GM23338 (cell line): Measurements from ENCODE around the gene CRYL1. TPM values are rescaled to one million over a fixed set of nuclear protein-coding genes. Genes with fewer than 3 reads are reported as not detected.

Experiments used
- ATAC-seq: fragments of 200-7000 bp; cut with Tn5 transposase; 3 replicates; pipeline ENCODE4 v1.9.1; 2020
- DNase-seq: peaks from one replicate; pipeline ENCODE4 v3.0.0-alpha.2; 2015; ENCODE audit warnings: low spot score
- H2AFZ ChIP-seq: fragments of 200-600 bp; sonication (generic); 2 replicates; pipeline ENCODE4 v1.8.0; 2016; ENCODE audit warnings: antibody characterized with exemption, mild to moderate bottlenecking, moderate library complexity
- H3F3A ChIP-seq: fragments of 200-600 bp; sonication (generic); replicated peaks from 2 replicates; pipeline ENCODE4 v1.8.0; 2017; ENCODE audit warnings: antibody characterized with exemption, mixed run types, low read depth
- H3K27ac ChIP-seq: fragments of 200-600 bp; sonication (generic); 2 replicates; pipeline ENCODE4 v1.6.1; 2016; ENCODE audit warnings: low read depth
- H3K27me3 ChIP-seq: fragments of 200-600 bp; sonication (generic); 2 replicates; pipeline ENCODE4 v1.8.0; 2016; ENCODE audit warnings: mild to moderate bottlenecking, mixed run types, moderate library complexity; ENCODE audit not compliant: insufficient read depth
- H3K36me3 ChIP-seq: fragments of 200-600 bp; sonication (generic); 2 replicates; pipeline ENCODE4 v1.8.0; 2016; ENCODE audit warnings: mild to moderate bottlenecking; ENCODE audit not compliant: insufficient read depth
- H3K4me1 ChIP-seq: fragments of 200-600 bp; sonication (generic); 2 replicates; pipeline ENCODE4 v1.8.0; 2016; ENCODE audit warnings: mild to moderate bottlenecking, moderate library complexity; ENCODE audit not compliant: insufficient read depth
- H3K4me2 ChIP-seq: fragments of 200-600 bp; sonication (generic); 2 replicates; pipeline ENCODE4 v1.7.1; 2017; ENCODE audit warnings: mixed run types
- H3K4me3 ChIP-seq: fragments of 200-600 bp; sonication (generic); 2 replicates; pipeline ENCODE4 v1.6.1; 2016; ENCODE audit warnings: mixed run types
- H3K79me2 ChIP-seq: fragments of 200-600 bp; sonication (generic); replicated peaks from 2 replicates; pipeline ENCODE4 v1.8.0; 2017; ENCODE audit warnings: mild to moderate bottlenecking; ENCODE audit not compliant: insufficient read depth
- H3K9me2 ChIP-seq: fragments of 200-600 bp; sonication (generic); 2 replicates; pipeline ENCODE4 v1.8.0; 2017; ENCODE audit not compliant: insufficient read depth
- H4K20me1 ChIP-seq: fragments of 200-600 bp; sonication (generic); replicated peaks from 2 replicates; pipeline ENCODE4 v1.8.0; 2017; ENCODE audit warnings: mild to moderate bottlenecking; ENCODE audit not compliant: insufficient read depth
- H3K27ac Mint-ChIP-seq: 2 replicates; pipeline ENCODE4 v1.8.0; 2020; ENCODE audit warnings: inconsistent platforms, mild to moderate bottlenecking, moderate library complexity, mixed read lengths
- H3K27me3 Mint-ChIP-seq: 3 replicates; pipeline ENCODE4 v1.8.0; 2022; ENCODE audit warnings: low read depth, mild to moderate bottlenecking, moderate library complexity, mixed read lengths, inconsistent platforms; ENCODE audit not compliant: insufficient read depth, poor library complexity
- H3K36me3 Mint-ChIP-seq: 3 replicates; pipeline ENCODE4 v1.8.0; 2021; ENCODE audit warnings: low read depth, mild to moderate bottlenecking, inconsistent platforms, moderate library complexity, mixed read lengths
- H3K4me1 Mint-ChIP-seq: 3 replicates; pipeline ENCODE4 v1.8.0; 2020; ENCODE audit warnings: mild to moderate bottlenecking, inconsistent platforms, mixed read lengths
- H3K4me3 Mint-ChIP-seq: 3 replicates; pipeline ENCODE4 v1.8.0; 2021; ENCODE audit warnings: moderate library complexity, mild to moderate bottlenecking, inconsistent platforms, mixed read lengths
- H3K9me3 Mint-ChIP-seq: 3 replicates; pipeline ENCODE4 v1.8.0; 2020; ENCODE audit warnings: moderate library complexity, mild to moderate bottlenecking, inconsistent platforms, mixed read lengths
- CTCF ChIP-seq, 2 experiments: fragments of 200-600 bp in 1 of 2; sonication (generic) in 1 of 2; conservative IDR thresholded peaks; 2 replicates each; pipeline versions ENCODE4 v1.5.1 to v1.6.1; 2016 to 2017; ENCODE audit warnings: antibody characterized with exemption in 2 of 2, low read depth in 2 of 2, mild to moderate bottlenecking in 2 of 2, moderate library complexity in 1 of 2
- JUNB ChIP-seq: IDR thresholded peaks from one replicate; pipeline ENCODE4 v1.6.1; 2016; ENCODE audit warnings: antibody characterized with exemption; ENCODE audit not compliant: unreplicated experiment
- REST ChIP-seq: IDR thresholded peaks from one replicate; pipeline ENCODE4 v1.6.1; 2018; ENCODE audit warnings: antibody characterized with exemption; ENCODE audit not compliant: unreplicated experiment
- ZNF462 ChIP-seq: fragments of 250-450 bp; sonication (Bioruptor Pico); IDR thresholded peaks from 2 replicates; pipeline ENCODE4 v1.5.0; 2020; ENCODE audit warnings: mild to moderate bottlenecking, moderate library complexity
- polyA plus RNA-seq: library from polyadenylated mRNA; unstranded; fragments of >200 nt; fragmentation: Nextera tagmentation; extraction: Ambion mirVana; gene quantifications from 2 replicates; pipeline ENCODE4 v1.2.1, GENCODE V29; 2016
- total RNA-seq: library from RNA; depleted of rRNA; stranded (reverse); fragments of >200 nt; shearing (Covaris generic); gene quantifications from 2 replicates; pipeline ENCODE4 v1.2.3, GENCODE V29; 2014
- TF ChIP-seq, protein P1 (sequence below): IDR thresholded peaks from 2 replicates; pipeline ENCODE4 v1.6.1; 2016; ENCODE audit warnings: antibody characterized with exemption

Gene CRYL1
- total and polyA plus RNA-seq, 2 experiments from 2014 or later: 2.2 to 2.6 TPM

DNA sequence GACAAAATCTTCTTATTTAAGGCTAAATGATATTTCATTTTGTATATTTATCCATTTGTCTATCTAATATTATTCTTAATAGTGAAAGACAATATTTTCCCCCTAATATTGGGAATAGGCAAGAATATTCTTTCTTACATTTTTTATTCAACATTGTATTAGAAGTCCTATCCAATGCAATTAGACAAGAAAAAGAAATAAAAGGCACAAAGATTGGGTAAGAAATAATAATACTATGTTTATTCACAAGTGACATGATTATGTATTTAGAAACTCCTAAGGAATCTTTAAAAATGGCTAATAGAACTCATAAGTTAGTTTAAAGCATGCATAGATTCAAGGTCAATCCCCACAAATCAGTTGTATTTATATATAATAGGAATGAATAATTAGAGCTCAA is 11.3 kb upstream of the CRYL1 start:
- DNase-seq: no peak
- no peak overlapping the region for H3K4me3 ChIP-seq
- peaks cover 50% of the 10 kb centered on the region for H3K9me3 Mint-ChIP-seq
- H3K4me3 Mint-ChIP-seq: no peak overlapping the region
- peaks cover 6% of the 10 kb centered on the region for H3K27me3 Mint-ChIP-seq
- no peaks in the 10 kb centered on the region for H3K9me2 ChIP-seq
- no peaks in the 10 kb centered on the region for H3F3A ChIP-seq
- no peaks in the 10 kb centered on the region for H3K4me1 ChIP-seq
- no peak overlapping the region for H3K4me2 ChIP-seq
- H3K36me3 Mint-ChIP-seq: peaks cover 15% of the 10 kb centered on the region
- no peaks in the 10 kb centered on the region; the same call in none of the 2 replicates for H3K36me3 ChIP-seq
- no peaks in the 10 kb centered on the region for H3K4me1 Mint-ChIP-seq
- no peaks in the 10 kb centered on the region for H3K79me2 ChIP-seq
- no peak overlapping the region for H3K27ac Mint-ChIP-seq
- no peaks in the 10 kb centered on the region for H4K20me1 ChIP-seq
- H3K27me3 ChIP-seq: peaks cover 12% of the 10 kb centered on the region; the same call in 1 of the 2 replicates
- no peak for ATAC-seq
- H2AFZ ChIP-seq: no peak overlapping the region
- TF ChIP-seq ZNF462 (CRISPR knock-in tag): no peak
- H3K27ac ChIP-seq: no peak overlapping the region

DNA sequence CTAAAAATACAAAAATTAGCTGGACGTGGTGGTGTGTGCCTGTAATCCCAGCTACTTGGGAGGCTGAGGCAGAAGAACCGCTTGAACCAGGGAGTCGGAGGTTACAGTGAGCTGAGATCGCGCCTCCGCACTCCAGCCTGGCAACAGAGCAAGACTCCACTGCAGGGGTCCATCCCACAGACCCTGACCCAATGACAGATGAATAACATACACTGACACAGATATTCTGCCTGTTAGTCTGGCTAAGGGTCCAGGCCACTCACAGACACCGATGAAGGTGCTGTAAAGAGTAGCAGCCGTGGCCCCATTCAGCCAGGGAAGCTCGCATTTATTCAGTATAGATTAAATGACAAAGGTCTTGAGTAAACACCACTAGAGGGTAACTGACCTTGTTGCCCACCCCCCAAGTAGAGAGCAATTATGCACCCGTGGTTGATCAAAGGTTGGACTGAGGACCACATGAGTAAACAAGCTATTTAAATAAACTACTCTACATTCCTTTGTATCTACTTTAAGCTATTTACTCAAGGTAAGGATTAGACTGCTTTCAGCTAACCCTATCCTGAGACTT is 8.5 kb upstream of the CRYL1 start:
- Histone ChIP-seq H3K4me1 (no peaks in the 10 kb centered on the region), H4K20me1 (no peaks in the 10 kb centered on the region), H3K36me3 (no peaks in the 10 kb centered on the region; the same call in 1 of the 2 replicates), H3K4me3 (no peak overlapping the region), H3K9me2 (no peaks in the 10 kb centered on the region), H2AFZ (no peak overlapping the region), H3F3A (no peaks in the 10 kb centered on the region), H3K27me3 (peaks cover 16% of the 10 kb centered on the region), H3K4me2 (no peak overlapping the region), H3K79me2 (no peaks in the 10 kb centered on the region), H3K27ac (no peak overlapping the region)
- no peak for DNase-seq
- Mint-ChIP-seq H3K27ac (no peak overlapping the region), H3K36me3 (peaks cover 18% of the 10 kb centered on the region), H3K4me1 (no peaks in the 10 kb centered on the region), H3K9me3 (peaks cover 56% of the 10 kb centered on the region), H3K27me3 (peaks cover 9% of the 10 kb centered on the region), H3K4me3 (no peak overlapping the region)
- ATAC-seq: no peak
- TF ChIP-seq, protein P1, sequence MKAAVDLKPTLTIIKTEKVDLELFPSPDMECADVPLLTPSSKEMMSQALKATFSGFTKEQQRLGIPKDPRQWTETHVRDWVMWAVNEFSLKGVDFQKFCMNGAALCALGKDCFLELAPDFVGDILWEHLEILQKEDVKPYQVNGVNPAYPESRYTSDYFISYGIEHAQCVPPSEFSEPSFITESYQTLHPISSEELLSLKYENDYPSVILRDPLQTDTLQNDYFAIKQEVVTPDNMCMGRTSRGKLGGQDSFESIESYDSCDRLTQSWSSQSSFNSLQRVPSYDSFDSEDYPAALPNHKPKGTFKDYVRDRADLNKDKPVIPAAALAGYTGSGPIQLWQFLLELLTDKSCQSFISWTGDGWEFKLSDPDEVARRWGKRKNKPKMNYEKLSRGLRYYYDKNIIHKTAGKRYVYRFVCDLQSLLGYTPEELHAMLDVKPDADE: no peak
- TF ChIP-seq CTCF (conservative IDR thresholded peaks at IDR 0.05; ENCODE audit: low read depth in 2 of 2) (no peak), JUNB (no peak), REST (no peak)
